Right lobe of liver (tissue), 4 donors: ENCODE measurements around the gene PLXNA2.

ENCODE experiments used
- CTCF ChIP-seq, 4 donors: fragments of 200-600 bp in 3 of 4; fragments of 450-650 bp in 1 of 4; IDR thresholded peaks; one replicate each; pipeline versions ENCODE4 v1.5.1 to v1.8.0; 2016 to 2022; ENCODE audit warnings: antibody characterized with exemption in 4 of 4, mild to moderate bottlenecking in 2 of 4
- POLR2A ChIP-seq: fragments of 450-650 bp; IDR thresholded peaks from one replicate; pipeline ENCODE4 v1.6.1; 2017; ENCODE audit warnings: antibody characterized with exemption, mild to moderate bottlenecking
- donor health status: DM: no; HTN: no; CAD: no.
- donor health status: DM: no; HTN: no; CAD: no.
- donor health status: DM: no; HTN: yes; CAD: no.

- TF ChIP-seq CTCF (IDR thresholded peaks at IDR 0.05) = no peak
- TF ChIP-seq POLR2A = no peak
These were observed 163.5 kb downstream of the PLXNA2 start for GRCh38 chr1:208080396-208081286.
